Measurements from ENCODE around the gene FOSL1. TPM values are rescaled to one million over a fixed set of nuclear protein-coding genes. Genes with fewer than 3 reads are reported as not detected.
"Not testable (repeated sequence)": the region's sequence is repeated elsewhere in the genome, so short reads cannot be mapped to it uniquely, and the experiment has no call there.

Gene FOSL1
- total RNA-seq, 2 donors from 2014 or later = 1.8 TPM; not detected in 1

GRCh38 chr11:65894034-65894591 is 6.1 kb downstream of the FOSL1 start:
- H3K27me3 ChIP-seq (ENCODE audit: control insufficient read depth, insufficient read depth, low read length, poor library complexity, severe bottlenecking) = peaks cover 12% of the 10 kb centered on the region
- H3K4me1 ChIP-seq (ENCODE audit: control insufficient read depth, insufficient read depth, low read length) = no peaks in the 10 kb centered on the region
- H3K27ac ChIP-seq (ENCODE audit: low read depth, low read length) = no peak overlapping the region
- H3K36me3 ChIP-seq (ENCODE audit: control insufficient read depth, insufficient read depth, low read length) = no peaks in the 10 kb centered on the region
- TF ChIP-seq, protein P1, sequence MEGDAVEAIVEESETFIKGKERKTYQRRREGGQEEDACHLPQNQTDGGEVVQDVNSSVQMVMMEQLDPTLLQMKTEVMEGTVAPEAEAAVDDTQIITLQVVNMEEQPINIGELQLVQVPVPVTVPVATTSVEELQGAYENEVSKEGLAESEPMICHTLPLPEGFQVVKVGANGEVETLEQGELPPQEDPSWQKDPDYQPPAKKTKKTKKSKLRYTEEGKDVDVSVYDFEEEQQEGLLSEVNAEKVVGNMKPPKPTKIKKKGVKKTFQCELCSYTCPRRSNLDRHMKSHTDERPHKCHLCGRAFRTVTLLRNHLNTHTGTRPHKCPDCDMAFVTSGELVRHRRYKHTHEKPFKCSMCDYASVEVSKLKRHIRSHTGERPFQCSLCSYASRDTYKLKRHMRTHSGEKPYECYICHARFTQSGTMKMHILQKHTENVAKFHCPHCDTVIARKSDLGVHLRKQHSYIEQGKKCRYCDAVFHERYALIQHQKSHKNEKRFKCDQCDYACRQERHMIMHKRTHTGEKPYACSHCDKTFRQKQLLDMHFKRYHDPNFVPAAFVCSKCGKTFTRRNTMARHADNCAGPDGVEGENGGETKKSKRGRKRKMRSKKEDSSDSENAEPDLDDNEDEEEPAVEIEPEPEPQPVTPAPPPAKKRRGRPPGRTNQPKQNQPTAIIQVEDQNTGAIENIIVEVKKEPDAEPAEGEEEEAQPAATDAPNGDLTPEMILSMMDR (conservative IDR thresholded peaks at IDR 0.05) = no peak
- no peak overlapping the region for H3K27ac Mint-ChIP-seq
- 90 to 93% methylated on average over 6 to 16 of the region's 16 CpGs for WGBS, 2 experiments (ENCODE audit: insufficient coverage in 1 of 2, insufficient read length in 1 of 2)
- H3K9me3 ChIP-seq (ENCODE audit: control insufficient read depth, low read length) = no peaks in the 10 kb centered on the region
- H3K9me3 Mint-ChIP-seq = no peaks in the 10 kb centered on the region
- peaks cover 47% of the 10 kb centered on the region for H3K27me3 Mint-ChIP-seq (ENCODE audit: insufficient read depth)
- H3K4me3 ChIP-seq (ENCODE audit: low read length) = no peak overlapping the region
- DNase-seq = no peak
- H3K4me1 Mint-ChIP-seq = peaks cover 21% of the 10 kb centered on the region
- H3K36me3 Mint-ChIP-seq (ENCODE audit: low read depth) = no peaks in the 10 kb centered on the region
- H3K4me3 Mint-ChIP-seq = no peak overlapping the region
- H3K9ac ChIP-seq (ENCODE audit: extremely low read depth, low read length, poor library complexity, severe bottlenecking) = no peak overlapping the region

DNA sequence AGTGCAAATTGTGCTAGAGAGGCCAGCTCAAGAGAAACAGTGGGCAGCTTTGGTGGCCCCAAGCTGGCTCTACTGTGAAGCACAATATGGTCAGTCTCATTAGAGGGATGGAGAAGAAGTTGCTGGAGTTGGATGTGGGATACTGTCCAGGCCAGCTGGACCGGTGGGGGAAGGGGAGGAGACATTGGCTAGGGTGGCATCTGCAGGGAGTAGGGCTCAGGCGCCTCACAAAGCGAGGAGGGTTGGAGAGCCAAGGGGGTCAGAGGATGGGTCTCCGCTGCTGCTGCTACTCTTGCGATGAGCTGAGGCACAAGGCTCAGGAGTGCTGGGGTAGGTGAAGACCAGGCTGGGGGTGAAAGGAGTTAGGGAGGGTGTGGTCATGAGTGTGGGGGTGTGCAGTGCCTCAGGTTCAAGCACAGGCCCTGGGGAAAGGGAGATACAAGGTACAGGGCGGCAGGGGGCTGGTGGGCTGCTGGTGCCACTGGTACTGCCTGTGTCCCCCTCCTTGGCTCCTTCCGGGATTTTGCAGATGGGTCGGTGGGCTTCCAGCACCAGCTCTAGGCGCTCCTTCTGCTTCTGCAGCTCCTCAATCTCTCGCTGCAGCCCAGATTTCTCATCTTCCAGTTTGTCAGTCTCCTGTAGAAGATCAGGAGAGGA is 7.4 kb downstream of the FOSL1 start:
- H3K4me3 Mint-ChIP-seq = peak overlapping the region; percentile 96
- H3K27me3 ChIP-seq (ENCODE audit: control insufficient read depth, insufficient read depth, low read length, poor library complexity, severe bottlenecking) = no peaks in the 10 kb centered on the region
- H3K36me3 ChIP-seq (ENCODE audit: control insufficient read depth, insufficient read depth, low read length) = no peaks in the 10 kb centered on the region
- H3K27me3 Mint-ChIP-seq (ENCODE audit: insufficient read depth) = peaks cover 36% of the 10 kb centered on the region
- H3K9ac ChIP-seq (ENCODE audit: extremely low read depth, low read length, poor library complexity, severe bottlenecking) = no peak overlapping the region
- H3K4me3 ChIP-seq (ENCODE audit: low read length) = no peak overlapping the region
- DNase-seq = no peak
- H3K27ac Mint-ChIP-seq = peak overlapping the region; percentile 69
- H3K36me3 Mint-ChIP-seq (ENCODE audit: low read depth) = no peaks in the 10 kb centered on the region
- H3K27ac ChIP-seq (ENCODE audit: low read depth, low read length) = no peak overlapping the region
- H3K9me3 Mint-ChIP-seq = no peaks in the 10 kb centered on the region
- 92 to 94% methylated on average over 5 to 10 of the region's 10 CpGs for WGBS, 2 experiments (ENCODE audit: insufficient coverage in 1 of 2, insufficient read length in 1 of 2)
- peaks cover 26% of the 10 kb centered on the region for H3K4me1 Mint-ChIP-seq
- H3K9me3 ChIP-seq (ENCODE audit: control insufficient read depth, low read length) = no peaks in the 10 kb centered on the region
- H3K4me1 ChIP-seq (ENCODE audit: control insufficient read depth, insufficient read depth, low read length) = no peaks in the 10 kb centered on the region
- TF ChIP-seq, protein P1 (conservative IDR thresholded peaks at IDR 0.05) = no peak

- Mint-ChIP-seq H3K27ac (peak overlapping the region; percentile 69), H3K4me1 (peaks cover 28% of the 10 kb centered on the region), H3K27me3 (ENCODE audit: insufficient read depth) (peaks cover 30% of the 10 kb centered on the region), H3K4me3 (peak overlapping the region; percentile 96)
- not testable (repeated sequence) for DNase-seq; H3K27ac ChIP-seq (ENCODE audit: low read depth, low read length); H3K9me3 Mint-ChIP-seq; H3K9me3 ChIP-seq (ENCODE audit: control insufficient read depth, low read length); H3K36me3 ChIP-seq (ENCODE audit: control insufficient read depth, insufficient read depth, low read length); H3K27me3 ChIP-seq (ENCODE audit: control insufficient read depth, insufficient read depth, low read length, poor library complexity, severe bottlenecking); H3K4me1 ChIP-seq (ENCODE audit: control insufficient read depth, insufficient read depth, low read length); H3K9ac ChIP-seq (ENCODE audit: extremely low read depth, low read length, poor library complexity, severe bottlenecking); H3K36me3 Mint-ChIP-seq (ENCODE audit: low read depth)
- peak overlapping the region; percentile 85 for H3K4me3 ChIP-seq (ENCODE audit: low read length)
- 91 to 92% methylated on average over 2 to 5 of the region's 5 CpGs for WGBS, 2 experiments (ENCODE audit: insufficient coverage in 1 of 2, insufficient read length in 1 of 2)
Observed at GRCh38 chr11:65892137-65892540, 8.0 kb downstream of the FOSL1 start.

Measured in endodermal cell (in vitro differentiated cells).